ENCODE measurements around the gene PAK1IP1.

DNA sequence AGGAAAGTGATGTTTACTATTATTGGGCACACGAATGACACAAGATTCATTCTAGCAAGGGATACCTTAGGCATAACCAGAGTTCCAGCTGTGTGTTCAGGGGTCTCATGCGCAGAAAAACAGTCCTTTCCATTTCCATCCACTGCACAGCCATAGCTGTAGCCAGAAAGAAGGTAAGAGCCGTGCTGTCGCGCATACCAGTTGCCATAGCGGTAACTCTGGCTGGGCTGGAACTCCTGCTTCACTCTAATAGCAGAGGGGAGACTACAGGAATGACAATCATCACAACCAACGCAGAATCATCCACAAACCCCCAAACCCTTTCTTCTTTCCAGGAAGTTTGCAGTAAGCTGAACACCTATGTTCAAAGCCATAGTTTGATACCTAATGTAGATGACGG, 7.9 kb upstream of the PAK1IP1 start:
- TF ChIP-seq, protein P1, sequence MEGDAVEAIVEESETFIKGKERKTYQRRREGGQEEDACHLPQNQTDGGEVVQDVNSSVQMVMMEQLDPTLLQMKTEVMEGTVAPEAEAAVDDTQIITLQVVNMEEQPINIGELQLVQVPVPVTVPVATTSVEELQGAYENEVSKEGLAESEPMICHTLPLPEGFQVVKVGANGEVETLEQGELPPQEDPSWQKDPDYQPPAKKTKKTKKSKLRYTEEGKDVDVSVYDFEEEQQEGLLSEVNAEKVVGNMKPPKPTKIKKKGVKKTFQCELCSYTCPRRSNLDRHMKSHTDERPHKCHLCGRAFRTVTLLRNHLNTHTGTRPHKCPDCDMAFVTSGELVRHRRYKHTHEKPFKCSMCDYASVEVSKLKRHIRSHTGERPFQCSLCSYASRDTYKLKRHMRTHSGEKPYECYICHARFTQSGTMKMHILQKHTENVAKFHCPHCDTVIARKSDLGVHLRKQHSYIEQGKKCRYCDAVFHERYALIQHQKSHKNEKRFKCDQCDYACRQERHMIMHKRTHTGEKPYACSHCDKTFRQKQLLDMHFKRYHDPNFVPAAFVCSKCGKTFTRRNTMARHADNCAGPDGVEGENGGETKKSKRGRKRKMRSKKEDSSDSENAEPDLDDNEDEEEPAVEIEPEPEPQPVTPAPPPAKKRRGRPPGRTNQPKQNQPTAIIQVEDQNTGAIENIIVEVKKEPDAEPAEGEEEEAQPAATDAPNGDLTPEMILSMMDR (IDR thresholded peaks at IDR 0.05; ENCODE audit: insufficient read depth, low read length), result no peak
- TF ChIP-seq REST (IDR thresholded peaks at IDR 0.05; ENCODE audit: insufficient replicate concordance, low read depth), result no peak
